T-helper 2 cell treated with Interferon-gamma antibody and Interleukin-4, amounts not matched to agents 5 μg/mL and 100 μg/mL, for 36 hours (primary cell): Measurements from ENCODE around the gene CYGB.
"Not testable (repeated sequence)": the region's sequence is repeated elsewhere in the genome, so short reads cannot be mapped to it uniquely, and the experiment has no call there.

Experiments
- DNase-seq: peaks from one replicate; pipeline ENCODE4 v3.0.0; 2021; ENCODE audit warnings: low spot score
- H3K27ac Mint-ChIP-seq: one replicate; pipeline ENCODE4 v1.8.0; 2021; ENCODE audit warnings: mild to moderate bottlenecking, mixed read lengths
- H3K27me3 Mint-ChIP-seq: one replicate; pipeline ENCODE4 v1.8.0; 2021; ENCODE audit warnings: low read depth, mixed read lengths
- H3K36me3 Mint-ChIP-seq: one replicate; pipeline ENCODE4 v1.8.0; 2021; ENCODE audit warnings: low read depth, mixed read lengths
- H3K4me1 Mint-ChIP-seq: one replicate; pipeline ENCODE4 v1.8.0; 2021; ENCODE audit warnings: low read depth, mixed read lengths
- H3K4me3 Mint-ChIP-seq: one replicate; pipeline ENCODE4 v1.8.0; 2022; ENCODE audit warnings: mild to moderate bottlenecking, moderate library complexity, mixed read lengths
- H3K9me3 Mint-ChIP-seq: one replicate; pipeline ENCODE4 v1.8.0; 2021; ENCODE audit warnings: mixed read lengths

The CYGB gene

GRCh38 chr17:76561799-76562268, 24.3 kb upstream of the CYGB start:
- Mint-ChIP-seq H3K4me3 (no peak overlapping the region), H3K36me3 (peaks cover 70% of the 10 kb centered on the region), H3K27ac (no peak overlapping the region), H3K4me1 (peaks cover 22% of the 10 kb centered on the region), H3K27me3 (no peaks in the 10 kb centered on the region), H3K9me3 (no peaks in the 10 kb centered on the region)
- no peak for DNase-seq

- no peaks in the 10 kb centered on the region for H3K9me3 Mint-ChIP-seq
- DNase-seq, result no peak
- peaks cover 25% of the 10 kb centered on the region for H3K4me1 Mint-ChIP-seq
- H3K27ac Mint-ChIP-seq, result no peak overlapping the region
- H3K4me3 Mint-ChIP-seq, result no peak overlapping the region
- H3K27me3 Mint-ChIP-seq, result no peaks in the 10 kb centered on the region
- H3K36me3 Mint-ChIP-seq, result peaks cover 65% of the 10 kb centered on the region
Observed at GRCh38 chr17:76561332-76561731, 23.8 kb upstream of the CYGB start.

- H3K4me3 Mint-ChIP-seq, result peak overlapping the region; percentile 42
- peak overlapping the region; percentile 20 for H3K27ac Mint-ChIP-seq
- H3K9me3 Mint-ChIP-seq, result no peaks in the 10 kb centered on the region
- H3K4me1 Mint-ChIP-seq, result peaks cover 26% of the 10 kb centered on the region
- H3K27me3 Mint-ChIP-seq, result no peaks in the 10 kb centered on the region
- no peak for DNase-seq
- peaks cover 60% of the 10 kb centered on the region for H3K36me3 Mint-ChIP-seq
Observed at GRCh38 chr17:76560877-76561221, 23.3 kb upstream of the CYGB start.

GRCh38 chr17:76560036-76560876, 22.7 kb upstream of the CYGB start:
- Mint-ChIP-seq H3K4me3 (peak overlapping the region; percentile 64), H3K36me3 (peaks cover 56% of the 10 kb centered on the region), H3K27me3 (no peaks in the 10 kb centered on the region), H3K27ac (peak overlapping the region; percentile 49), H3K9me3 (no peaks in the 10 kb centered on the region), H3K4me1 (peaks cover 28% of the 10 kb centered on the region)
- no peak for DNase-seq

GRCh38 chr17:76559460-76559859, 22.0 kb upstream of the CYGB start:
- not testable (repeated sequence) for DNase-seq
- Mint-ChIP-seq H3K36me3 (peaks cover 49% of the 10 kb centered on the region), H3K4me3 (peak overlapping the region; percentile 100)

GRCh38 chr17:76558198-76559095, 20.9 kb upstream of the CYGB start:
- DNase-seq, result no peak
- Mint-ChIP-seq H3K27me3 (no peaks in the 10 kb centered on the region), H3K4me3 (peak overlapping the region; percentile 100), H3K36me3 (peaks cover 47% of the 10 kb centered on the region), H3K27ac (peak overlapping the region; percentile 94), H3K9me3 (no peaks in the 10 kb centered on the region), H3K4me1 (peaks cover 28% of the 10 kb centered on the region)

More at GRCh38 chr17:76559460-76559859, 22.0 kb upstream of the CYGB start:
- not testable (repeated sequence) for H3K9me3 Mint-ChIP-seq, H3K27ac Mint-ChIP-seq, H3K27me3 Mint-ChIP-seq
- H3K4me1 Mint-ChIP-seq, result peaks cover 28% of the 10 kb centered on the region

GRCh38 chr17:76557368-76558197, 20.1 kb upstream of the CYGB start:
- Mint-ChIP-seq H3K4me3 (peak overlapping the region; percentile 100), H3K36me3 (peaks cover 40% of the 10 kb centered on the region), H3K4me1 (peaks cover 25% of the 10 kb centered on the region)

GRCh38 chr17:76556765-76557367, 19.4 kb upstream of the CYGB start:
- H3K36me3 Mint-ChIP-seq, result peaks cover 40% of the 10 kb centered on the region
- H3K27ac Mint-ChIP-seq, result peak overlapping the region; percentile 94
- DNase-seq, result peak; percentile 33
- no peaks in the 10 kb centered on the region for H3K27me3 Mint-ChIP-seq
- H3K4me3 Mint-ChIP-seq, result peak overlapping the region; percentile 100
- H3K9me3 Mint-ChIP-seq, result no peaks in the 10 kb centered on the region
- peaks cover 25% of the 10 kb centered on the region for H3K4me1 Mint-ChIP-seq

More at GRCh38 chr17:76557368-76558197, 20.1 kb upstream of the CYGB start:
- H3K9me3 Mint-ChIP-seq, result no peaks in the 10 kb centered on the region
- peak overlapping the region; percentile 94 for H3K27ac Mint-ChIP-seq
- peak; percentile 93 for DNase-seq
- H3K27me3 Mint-ChIP-seq, result no peaks in the 10 kb centered on the region

- Mint-ChIP-seq H3K4me3 (no peak overlapping the region), H3K9me3 (no peaks in the 10 kb centered on the region), H3K27me3 (no peaks in the 10 kb centered on the region), H3K36me3 (peaks cover 20% of the 10 kb centered on the region), H3K4me1 (peaks cover 16% of the 10 kb centered on the region), H3K27ac (no peak overlapping the region)
- no peak for DNase-seq
Observed at GRCh38 chr17:76554131-76554530, 16.6 kb upstream of the CYGB start.

- Mint-ChIP-seq H3K27ac (no peak overlapping the region), H3K27me3 (no peaks in the 10 kb centered on the region), H3K4me3 (no peak overlapping the region), H3K36me3 (peaks cover 13% of the 10 kb centered on the region), H3K4me1 (peaks cover 11% of the 10 kb centered on the region), H3K9me3 (no peaks in the 10 kb centered on the region)
- DNase-seq, result no peak
Observed at GRCh38 chr17:76553178-76553908, 15.8 kb upstream of the CYGB start.

GRCh38 chr17:76551685-76552084, 14.2 kb upstream of the CYGB start:
- no peak overlapping the region for H3K4me3 Mint-ChIP-seq

GRCh38 chr17:76550712-76551615, 13.5 kb upstream of the CYGB start:
- no peaks in the 10 kb centered on the region for H3K9me3 Mint-ChIP-seq
- no peaks in the 10 kb centered on the region for H3K27me3 Mint-ChIP-seq
- peaks cover 2% of the 10 kb centered on the region for H3K36me3 Mint-ChIP-seq
- peaks cover 3% of the 10 kb centered on the region for H3K4me1 Mint-ChIP-seq
- H3K4me3 Mint-ChIP-seq, result no peak overlapping the region
- no peak for DNase-seq
- H3K27ac Mint-ChIP-seq, result no peak overlapping the region

More at GRCh38 chr17:76551685-76552084, 14.2 kb upstream of the CYGB start:
- H3K27ac Mint-ChIP-seq, result no peak overlapping the region
- peaks cover 6% of the 10 kb centered on the region for H3K4me1 Mint-ChIP-seq
- no peaks in the 10 kb centered on the region for H3K27me3 Mint-ChIP-seq
- peaks cover 2% of the 10 kb centered on the region for H3K36me3 Mint-ChIP-seq
- DNase-seq, result no peak
- no peaks in the 10 kb centered on the region for H3K9me3 Mint-ChIP-seq
